Lower leg skin (tissue), 4 donors: Measurements from ENCODE around the gene COL27A1. TPM values are rescaled to one million over a fixed set of nuclear protein-coding genes. Genes with fewer than 3 reads are reported as not detected.

Experiments
- DNase-seq, 2 donors: peaks; one replicate each; pipeline ENCODE4 v3.0.0-alpha.2; 2019; ENCODE audit warnings: low spot score in 2 of 2
- H3K4me3 ChIP-seq: fragments of 200-600 bp; sonication (generic); 2 replicates; pipeline ENCODE4 v1.5.1; 2017; ENCODE audit warnings: mild to moderate bottlenecking, low read depth; ENCODE audit not compliant: poor library complexity, severe bottlenecking
- CTCF ChIP-seq, 3 donors: fragments of 450-650 bp; IDR thresholded peaks; one replicate each; pipeline ENCODE4 v1.5.1; 2016; ENCODE audit warnings: antibody characterized with exemption in 3 of 3, mild to moderate bottlenecking in 3 of 3, moderate library complexity in 2 of 3
- POLR2A ChIP-seq, 2 donors: fragments of 450-650 bp; IDR thresholded peaks; one replicate each; pipeline ENCODE4 v1.6.1; 2016 to 2017; ENCODE audit warnings: antibody characterized with exemption in 2 of 2, mild to moderate bottlenecking in 1 of 2, moderate library complexity in 1 of 2
- WGBS, 2 donors: methylation state at CpG; one replicate each; pipeline ENCODE4 v1.1.5; 2018; 5-methylcytosine and 5-hydroxymethylcytosine counted together
- intact Hi-C: fragments of 100-400 bp; cut with DNase I; formaldehyde crosslinking; loops from one replicate; pipeline ENCODE4 v1.15.0; 2023; ENCODE audit warnings: low total_unique reads
- total RNA-seq, 4 donors: library from RNA; depleted of rRNA; stranded (reverse); fragments of >200 nt; gene quantifications; one replicate each; pipeline ENCODE4 v1.1.0, GENCODE V29; 2016

Gene COL27A1
- total RNA-seq, 4 donors from 2014 or later = 9.4 to 16.1 (median 12.3) TPM

- intact Hi-C loops = no loop called here
- TF ChIP-seq POLR2A (IDR thresholded peaks at IDR 0.05) = no peak
- no peak for TF ChIP-seq CTCF (IDR thresholded peaks at IDR 0.05)
These were observed 37.7 kb upstream of the COL27A1 start for GRCh38 chr9:114117614-114117995.

GRCh38 chr9:114117996-114118830, 37.1 kb upstream of the COL27A1 start:
- H3K4me3 ChIP-seq = no peak overlapping the region
- intact Hi-C loops = no loop called here
- WGBS, 2 donors = 74 to 79% methylated on average over 17 to 21 of the region's 21 CpGs
- DNase-seq = peak in 1 of 2 donors; percentile 82
- TF ChIP-seq CTCF (IDR thresholded peaks at IDR 0.05) (no peak), POLR2A (IDR thresholded peaks at IDR 0.05) (no peak)

More at GRCh38 chr9:114117614-114117995, 37.7 kb upstream of the COL27A1 start:
- WGBS, 2 donors = 92 to 95% methylated on average over 7 of the region's 7 CpGs
- peak in 1 of 2 donors; percentile 57 for DNase-seq
- H3K4me3 ChIP-seq = no peak overlapping the region

GRCh38 chr9:114119242-114120191, 35.8 kb upstream of the COL27A1 start:
- DNase-seq = peak in 1 of 2 donors; percentile 54
- no peak overlapping the region for H3K4me3 ChIP-seq
- WGBS, 2 donors = 59 to 75% methylated on average over 8 to 9 of the region's 9 CpGs
- TF ChIP-seq CTCF (IDR thresholded peaks at IDR 0.05) = no peak
- TF ChIP-seq POLR2A (IDR thresholded peaks at IDR 0.05) = no peak
- intact Hi-C loops = no loop called here

GRCh38 chr9:114120192-114121014, 34.9 kb upstream of the COL27A1 start:
- WGBS, 2 donors = 53 to 62% methylated on average over 4 of the region's 4 CpGs
- TF ChIP-seq CTCF (IDR thresholded peaks at IDR 0.05) (no peak), POLR2A (IDR thresholded peaks at IDR 0.05) (no peak)
- intact Hi-C loops = no loop called here
- DNase-seq = peak in 1 of 2 donors; percentile 52
- no peak overlapping the region for H3K4me3 ChIP-seq
